HG02571 (cell line): ENCODE measurements around the gene SGCG.
A peak's percentile ranks its signal among the peaks of the same experiment; 100 is the strongest.

Experiments
- ATAC-seq: cut with Tn5 transposase; IDR thresholded peaks from one replicate; pipeline ENCODE4 v1.9.1; 2021; ENCODE audit warnings: mild to moderate bottlenecking, moderate library complexity; ENCODE audit not compliant: unreplicated experiment

The SGCG gene

GRCh38 chr13:23323946-23324709 lies 143.3 kb downstream of the SGCG start:
- no peak for ATAC-seq

- ATAC-seq: peak; percentile 44
Observed at GRCh38 chr13:23325191-23325590, 144.4 kb downstream of the SGCG start.

GRCh38 chr13:23330356-23330755 lies 149.6 kb downstream of the SGCG start:
- no peak for ATAC-seq

- ATAC-seq: no peak
Observed at GRCh38 chr13:23339225-23339624, 158.4 kb downstream of the SGCG start.

- no peak for ATAC-seq
Observed at GRCh38 chr13:23344931-23345595, 164.3 kb downstream of the SGCG start.

GRCh38 chr13:23347601-23348000 lies 166.8 kb downstream of the SGCG start:
- no peak for ATAC-seq

GRCh38 chr13:23348262-23349127 lies 167.7 kb downstream of the SGCG start:
- no peak for ATAC-seq

- ATAC-seq: no peak
Observed at GRCh38 chr13:23349161-23349897, 168.6 kb downstream of the SGCG start.

- no peak for ATAC-seq
Observed at GRCh38 chr13:23350009-23350408, 169.2 kb downstream of the SGCG start.

- no peak for ATAC-seq
Observed at GRCh38 chr13:23352161-23352560, 171.4 kb downstream of the SGCG start.

GRCh38 chr13:23354520-23354919 lies 173.7 kb downstream of the SGCG start:
- no peak for ATAC-seq

- ATAC-seq: no peak
Observed at GRCh38 chr13:23356368-23356767, 175.6 kb downstream of the SGCG start.

GRCh38 chr13:23357349-23357748 lies 176.6 kb downstream of the SGCG start:
- ATAC-seq: no peak

- ATAC-seq: no peak
Observed at GRCh38 chr13:23359882-23360281, 179.1 kb downstream of the SGCG start.

GRCh38 chr13:23365652-23366051 lies 184.9 kb downstream of the SGCG start:
- no peak for ATAC-seq

- ATAC-seq: no peak
Observed at GRCh38 chr13:23367907-23368306, 187.1 kb downstream of the SGCG start.

GRCh38 chr13:23372264-23372906 lies 191.6 kb downstream of the SGCG start:
- no peak for ATAC-seq
